ENCODE measurements around the gene TIMM9.
"Not testable (repeated sequence)": the region's sequence is repeated elsewhere in the genome, so short reads cannot be mapped to it uniquely, and the experiment has no call there.

Gene TIMM9, protein sequence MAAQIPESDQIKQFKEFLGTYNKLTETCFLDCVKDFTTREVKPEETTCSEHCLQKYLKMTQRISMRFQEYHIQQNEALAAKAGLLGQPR

DNA sequence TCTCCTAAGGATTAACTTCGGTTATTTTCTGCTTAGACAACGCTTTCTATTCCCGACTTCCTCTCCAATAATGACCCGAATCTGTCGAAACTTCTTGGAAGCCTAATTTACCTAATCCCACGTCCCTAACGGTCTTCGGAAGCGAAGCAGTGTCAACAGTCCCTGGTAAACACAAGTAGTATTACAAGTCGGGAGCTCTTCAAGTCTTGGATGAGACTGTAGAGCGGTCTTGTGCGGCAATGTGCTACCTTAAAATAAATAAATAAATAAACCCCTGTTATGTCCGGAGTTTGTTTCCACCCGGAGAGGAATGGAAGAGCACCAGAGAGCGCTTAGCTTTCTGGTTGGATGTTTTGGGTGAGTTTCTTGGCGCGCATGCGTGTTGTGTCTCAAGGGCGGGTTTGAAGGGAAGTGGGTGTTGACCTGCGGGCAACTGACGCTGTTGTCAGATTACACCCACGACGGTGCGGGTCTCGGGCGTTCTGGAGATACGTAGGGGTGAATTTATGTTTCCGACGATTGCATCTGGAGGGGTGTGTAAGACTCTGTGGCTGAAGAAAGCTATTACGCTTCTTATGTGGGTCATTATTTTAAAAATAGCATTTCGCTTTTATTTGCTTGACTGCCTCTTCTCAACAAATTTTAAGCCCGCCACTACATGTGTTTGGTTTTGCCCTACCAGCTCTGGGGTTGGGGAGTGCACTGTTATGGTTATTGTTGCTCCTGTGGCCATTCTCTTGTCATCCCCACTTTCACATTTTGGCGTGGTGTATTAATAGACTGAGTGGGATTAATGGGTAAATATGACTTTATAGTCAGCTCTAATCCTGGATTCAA lies at the start of gene TIMM9, which contains the start of gene KIAA0586:
Gene TIMM9 (minus strand): TSS at position 251 of the 837 bp plus-strand sequence. CDS start 15,586 bp downstream, outside the sequence.
Gene KIAA0586 (plus strand): TSS at position 439 of the 837 bp plus-strand sequence. CDS start 546 bp downstream, outside the sequence.
- DNase-seq (ENCODE audit: low read depth in 4 of 4, low spot score in 1 of 4), result peak; percentile 84 to 93 (median 89)

DNA sequence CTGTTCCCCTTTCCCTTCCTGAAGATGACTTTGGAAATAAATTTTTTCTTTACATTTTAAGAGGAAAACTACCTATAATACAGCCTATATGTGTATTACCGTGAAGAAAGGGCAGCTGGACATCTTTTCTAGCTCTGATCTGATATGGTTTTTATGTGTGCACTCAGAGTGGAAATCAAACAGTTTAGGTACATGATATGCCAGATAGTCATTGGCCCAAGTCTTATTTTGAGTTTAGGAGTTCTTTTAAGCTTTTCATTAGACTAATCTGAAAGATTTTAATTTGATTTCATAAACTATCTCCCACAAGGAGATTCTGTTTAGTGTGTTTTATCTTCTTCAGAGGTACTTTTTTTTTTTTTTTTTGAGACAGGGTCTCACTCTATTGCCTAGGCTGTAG lies 49.0 kb upstream of the TIMM9 start:
- DNase-seq (ENCODE audit: low read depth in 4 of 4, low spot score in 1 of 4), result no peak

DNA sequence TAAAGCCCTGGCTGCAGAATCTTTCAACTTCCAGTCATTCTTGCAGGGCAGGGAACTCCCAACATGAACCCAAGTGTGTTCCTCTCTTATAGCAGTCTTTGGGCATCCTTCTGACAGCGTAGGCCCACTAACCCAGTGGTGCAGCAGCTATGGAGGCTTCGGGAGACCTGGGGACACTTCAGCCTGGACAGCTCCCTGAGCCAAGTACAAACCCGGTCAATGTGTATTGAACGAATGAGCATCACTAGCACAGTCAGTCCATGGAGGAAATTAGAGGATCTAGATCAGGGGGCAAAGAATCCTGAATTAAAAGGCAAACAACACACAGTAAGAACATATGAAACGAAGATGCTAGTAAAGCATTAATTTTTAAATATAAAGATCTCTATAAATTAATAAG lies 42.0 kb upstream of the TIMM9 start:
- no peak for DNase-seq (ENCODE audit: low read depth in 4 of 4, low spot score in 1 of 4)

DNA sequence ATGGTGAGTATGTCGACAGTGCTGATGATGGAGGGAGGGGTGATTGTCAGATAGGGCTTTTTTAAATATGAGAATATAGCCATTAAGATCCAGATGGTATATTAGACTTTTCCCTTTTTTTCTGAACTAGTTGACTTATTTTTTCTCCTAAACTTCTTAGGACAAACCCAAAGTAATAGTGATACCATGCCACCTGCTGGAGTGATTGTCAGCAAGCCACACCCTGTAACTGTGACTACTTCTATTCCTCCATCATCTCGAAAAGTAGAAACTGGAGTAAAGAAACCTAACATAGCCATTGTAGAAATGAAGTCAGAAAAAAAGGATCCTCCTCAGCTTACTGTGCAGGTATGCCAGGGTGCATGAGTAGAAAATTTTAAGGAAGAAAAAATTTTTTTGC lies 40.2 kb upstream of the TIMM9 start:
- DNase-seq (ENCODE audit: low read depth in 4 of 4, low spot score in 1 of 4), result no peak

DNA sequence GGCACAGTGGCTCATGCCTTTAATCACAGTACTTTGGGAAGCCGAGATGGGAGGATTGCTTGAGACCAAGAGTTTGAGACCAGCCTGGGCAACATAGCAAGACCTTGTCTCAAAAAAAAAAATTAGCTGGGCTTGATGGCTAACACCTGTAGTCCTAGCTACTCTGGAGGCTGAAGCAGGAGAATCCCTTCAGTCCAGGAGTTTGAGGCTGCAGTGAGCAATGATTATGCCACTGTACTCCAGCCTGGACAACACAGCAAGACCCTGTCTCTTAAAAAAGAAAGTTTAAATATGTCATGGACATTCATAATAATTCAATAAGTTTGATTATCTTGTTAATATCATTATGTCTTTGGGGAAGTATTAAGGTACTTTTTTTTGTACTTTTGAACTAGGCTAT lies 39.1 kb upstream of the TIMM9 start:
- no peak for DNase-seq (ENCODE audit: low read depth in 4 of 4, low spot score in 1 of 4)

DNA sequence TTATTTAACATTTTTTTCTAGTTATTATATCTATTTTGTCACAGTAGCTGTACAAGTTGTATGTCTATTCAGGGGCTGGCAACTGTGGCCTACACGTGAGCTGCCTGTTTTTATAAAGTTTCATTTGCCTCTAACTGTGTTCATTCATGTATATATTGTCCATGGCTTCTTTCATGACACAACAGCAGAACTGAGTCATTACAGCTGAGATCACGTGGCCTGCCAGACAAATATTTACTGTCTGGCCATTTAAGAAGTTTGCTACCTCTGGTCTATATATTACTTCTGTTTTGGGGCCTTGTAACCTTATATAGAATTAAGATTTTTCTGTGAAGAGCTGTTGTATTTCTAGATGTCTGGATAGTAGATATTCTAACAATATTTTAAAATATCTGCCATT lies 38.1 kb upstream of the TIMM9 start:
- no peak for DNase-seq (ENCODE audit: low read depth in 4 of 4, low spot score in 1 of 4)

DNA sequence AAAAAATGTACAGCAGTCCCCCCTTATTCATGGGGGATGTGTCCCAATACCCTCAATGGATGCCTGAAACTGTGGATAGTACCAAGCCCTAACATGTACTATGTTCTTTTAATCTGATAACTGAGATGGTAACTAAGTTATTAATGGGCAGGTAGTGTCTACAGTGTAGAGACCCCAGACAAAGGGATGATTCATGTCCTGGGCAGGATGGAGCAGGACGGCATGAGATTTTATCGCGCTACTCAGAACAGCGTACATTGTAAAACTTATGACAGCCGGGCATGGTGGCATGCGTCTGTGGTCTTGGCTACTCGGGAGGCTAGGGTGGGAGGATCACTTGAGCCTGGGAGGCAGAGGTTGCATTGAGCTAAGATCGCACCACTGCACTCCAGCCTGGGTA lies 37.3 kb upstream of the TIMM9 start:
- DNase-seq (ENCODE audit: low read depth in 4 of 4, low spot score in 1 of 4), result no peak

DNA sequence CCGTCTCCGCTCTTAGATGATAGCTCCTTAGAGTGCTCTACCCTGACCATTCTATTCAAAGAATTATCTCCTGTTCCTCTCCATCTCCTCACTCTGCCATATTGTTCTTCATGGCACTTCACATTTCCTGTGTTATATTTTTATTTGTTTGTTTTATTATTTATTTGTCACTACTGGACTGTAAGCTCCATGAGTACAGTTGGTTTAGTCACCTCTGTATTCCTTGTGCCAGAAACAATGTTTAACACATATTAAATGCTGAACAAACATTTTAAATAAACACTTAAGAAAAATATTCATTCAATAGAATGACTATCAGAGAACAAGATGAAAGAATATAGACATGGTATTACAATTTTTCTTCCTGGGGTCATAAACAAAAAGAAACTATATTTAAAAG lies 35.8 kb upstream of the TIMM9 start:
- DNase-seq (ENCODE audit: low read depth in 4 of 4, low spot score in 1 of 4), result no peak

DNA sequence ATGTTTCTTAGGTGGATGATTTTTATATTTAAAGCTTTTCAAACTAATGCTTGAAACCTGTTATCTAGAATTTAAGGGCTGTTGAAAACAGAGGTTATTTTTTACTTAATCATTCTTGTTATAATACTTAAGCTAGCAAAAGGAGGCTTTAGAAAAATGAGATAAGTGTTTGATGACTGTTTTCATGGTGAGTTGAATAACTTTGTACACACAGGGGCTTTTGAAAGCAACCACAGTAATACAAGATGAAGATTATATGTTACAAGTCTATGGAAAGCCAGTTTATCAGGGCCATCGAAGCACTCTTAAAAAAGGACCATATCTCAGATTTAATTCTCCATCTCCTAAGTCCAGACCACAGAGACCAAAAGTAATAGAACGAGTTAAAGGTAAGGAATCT lies 33.4 kb upstream of the TIMM9 start:
- no peak for DNase-seq (ENCODE audit: low read depth in 4 of 4, low spot score in 1 of 4)

DNA sequence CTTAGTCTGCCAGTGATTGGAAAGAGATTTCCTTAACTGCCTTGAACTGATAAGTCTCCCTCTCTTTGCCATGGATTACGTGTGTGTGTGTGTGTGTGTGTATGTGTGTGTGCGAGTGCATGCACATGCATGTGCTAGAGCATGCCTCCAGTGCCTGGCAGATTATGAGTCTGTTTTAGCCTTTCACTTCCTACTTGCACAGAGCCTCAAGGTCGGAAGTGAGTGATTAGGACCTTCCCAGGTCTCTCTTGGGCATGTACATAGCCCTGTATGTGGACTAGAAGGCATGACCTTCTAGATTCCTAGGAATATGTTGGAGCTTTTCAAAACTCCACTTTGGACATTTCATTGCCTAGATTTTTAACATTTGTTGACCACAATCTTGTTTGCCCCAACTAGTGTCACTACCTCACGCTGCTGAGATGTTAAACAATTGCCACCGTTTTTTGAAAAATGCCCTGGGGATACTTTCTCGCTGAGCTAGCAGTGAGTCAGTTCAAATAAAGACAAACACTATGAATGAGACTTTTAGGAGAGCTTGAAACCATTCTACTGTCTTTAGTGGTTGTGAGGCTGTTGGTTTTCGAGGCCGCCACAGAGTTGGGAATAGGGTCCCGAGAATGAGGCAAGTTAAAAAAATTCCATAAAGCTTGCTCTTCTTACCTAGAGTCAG lies 28.4 kb upstream of the TIMM9 start:
- DNase-seq (ENCODE audit: low read depth in 4 of 4, low spot score in 1 of 4), result no peak

DNA sequence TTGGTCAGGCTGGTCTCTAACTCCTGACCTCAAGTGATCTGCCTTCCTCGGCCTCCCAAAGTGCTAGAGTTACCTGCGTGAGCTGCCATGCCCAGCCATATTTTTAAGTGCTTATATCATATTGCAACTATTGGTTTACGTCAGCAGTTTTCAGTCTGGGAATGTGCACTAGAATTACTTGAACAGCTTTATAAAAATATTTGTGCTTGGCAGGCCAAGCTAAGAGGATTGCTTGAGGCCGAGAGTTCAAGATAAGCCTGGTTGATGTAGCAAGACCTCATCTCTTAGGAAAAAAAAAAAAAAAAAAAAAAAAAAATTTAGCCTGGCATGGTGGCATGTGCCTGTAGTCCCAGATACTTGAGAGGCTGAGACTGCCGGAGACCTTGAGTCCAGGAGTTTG lies 17.3 kb upstream of the TIMM9 start:
- DNase-seq (ENCODE audit: low read depth in 4 of 4, low spot score in 1 of 4), result no peak

DNA sequence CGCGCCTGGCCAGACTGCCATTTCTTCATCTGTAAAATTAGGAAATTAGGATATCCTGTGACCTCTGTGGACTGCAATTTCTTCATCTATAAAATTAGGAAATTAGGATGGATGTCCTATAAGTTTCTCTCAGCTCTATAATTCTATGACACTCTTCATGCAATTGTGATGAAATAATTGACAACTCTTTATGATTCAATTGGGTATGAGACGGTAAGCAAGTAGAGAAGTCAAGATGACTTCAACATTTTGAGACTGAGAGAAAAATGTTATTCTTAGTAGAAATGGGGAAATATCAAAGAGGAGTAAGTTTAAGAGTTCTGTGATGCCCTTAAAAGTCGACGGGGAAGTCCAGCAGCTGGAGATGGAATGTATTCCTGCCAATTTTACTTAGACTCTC lies 12.1 kb upstream of the TIMM9 start:
- no peak for DNase-seq (ENCODE audit: low read depth in 4 of 4, low spot score in 1 of 4)

DNA sequence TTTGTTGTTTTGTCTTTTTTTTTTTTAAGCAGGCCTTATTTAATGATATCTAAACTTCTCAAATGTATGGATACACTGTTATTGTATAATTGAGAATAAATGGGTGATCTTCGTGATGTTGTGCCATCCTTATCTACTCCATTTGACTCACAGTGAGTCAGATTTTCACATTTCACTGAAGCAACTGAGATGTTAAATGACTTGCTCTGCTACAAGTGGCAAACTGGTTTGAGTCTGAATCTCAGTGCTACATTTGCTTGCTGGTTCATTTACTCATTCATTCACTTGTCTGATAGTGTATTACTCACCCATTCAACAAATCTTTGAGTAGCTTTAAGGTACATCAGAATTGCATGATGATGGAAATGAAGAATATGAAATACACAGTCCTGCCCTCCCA lies 2.8 kb upstream of the TIMM9 start:
- DNase-seq (ENCODE audit: low read depth in 4 of 4, low spot score in 1 of 4), result no peak

DNA sequence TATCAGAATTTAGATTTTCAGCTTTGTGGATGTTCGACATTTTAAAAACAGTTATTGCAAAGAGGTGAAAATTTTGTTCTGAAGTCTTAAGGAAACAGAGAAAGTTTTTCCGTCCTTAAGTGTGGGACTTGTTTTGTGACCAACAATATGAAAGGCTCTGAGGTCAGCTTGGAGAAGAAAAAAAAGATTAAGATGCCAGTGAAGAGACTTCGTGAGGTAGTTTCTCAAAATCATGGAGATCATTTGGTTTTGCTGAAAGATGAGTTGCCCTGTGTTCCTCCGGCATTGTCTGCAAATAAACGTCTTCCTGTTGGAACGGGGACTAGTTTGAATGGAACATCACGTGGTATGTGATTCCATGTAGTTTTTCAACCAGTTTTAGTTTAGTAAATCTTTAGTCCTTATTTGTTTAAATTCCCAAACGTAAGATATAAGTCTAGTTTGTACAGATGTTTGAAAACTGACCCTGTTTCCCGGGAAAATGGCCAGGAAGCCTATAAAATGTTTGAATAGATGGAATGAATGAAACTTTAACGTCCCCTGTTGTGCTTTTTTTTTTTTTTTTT lies 870 bp upstream of the TIMM9 start:
- no peak for DNase-seq (ENCODE audit: low read depth in 4 of 4, low spot score in 1 of 4)

DNA sequence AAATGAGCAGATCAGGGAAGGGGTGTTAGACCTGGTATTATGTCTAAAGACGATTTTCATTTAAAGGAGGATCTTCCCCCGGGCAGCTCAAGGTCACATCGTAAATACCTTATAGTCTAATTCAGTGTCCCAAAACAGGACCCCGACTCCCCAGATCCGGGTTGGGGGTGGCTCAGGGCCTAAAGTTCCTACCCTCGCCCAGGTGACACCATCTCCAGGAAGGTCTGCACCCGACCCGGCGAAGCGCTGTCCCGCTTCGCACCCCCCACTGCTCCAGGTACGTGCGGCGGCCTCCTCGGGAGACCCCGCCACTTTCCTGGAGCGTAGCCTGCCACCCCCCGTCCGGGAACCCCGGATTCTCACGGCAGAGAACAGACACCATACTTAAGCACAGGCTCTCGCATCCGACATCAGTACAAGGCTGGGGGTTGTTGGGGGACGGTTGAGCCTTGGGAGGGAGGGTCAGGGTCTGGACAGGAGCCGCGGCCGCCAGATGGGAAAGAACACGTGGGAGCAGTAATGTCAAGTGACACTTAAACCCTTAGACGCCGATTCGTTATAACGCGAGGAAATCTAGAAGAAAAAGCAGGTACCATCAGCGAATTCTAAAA lies 556 bp downstream of the TIMM9 start:
- DNase-seq (ENCODE audit: low read depth in 4 of 4, low spot score in 1 of 4), result peak; percentile 18 to 36 (median 24)

DNA sequence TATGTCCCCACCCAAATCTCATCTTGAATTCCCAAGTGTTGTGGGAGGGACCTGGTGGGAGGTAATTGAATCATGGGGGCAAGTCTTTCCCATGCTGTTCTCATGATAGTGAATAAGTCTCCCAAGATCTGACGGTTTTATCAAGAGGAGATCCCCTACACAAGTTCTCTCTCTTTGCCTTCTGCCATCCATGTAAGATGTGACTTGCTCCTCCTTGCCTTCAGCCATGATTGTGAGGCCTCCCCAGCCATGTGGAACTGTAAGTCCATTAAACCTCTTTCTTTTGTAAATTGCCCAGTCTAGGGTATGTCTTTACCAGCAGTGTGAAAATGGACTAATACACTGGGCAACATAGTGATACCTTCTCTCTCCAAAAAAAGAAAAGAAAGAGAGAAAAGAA lies 10.4 kb downstream of the TIMM9 start:
- DNase-seq (ENCODE audit: low read depth in 4 of 4, low spot score in 1 of 4), result not testable (repeated sequence)

DNA sequence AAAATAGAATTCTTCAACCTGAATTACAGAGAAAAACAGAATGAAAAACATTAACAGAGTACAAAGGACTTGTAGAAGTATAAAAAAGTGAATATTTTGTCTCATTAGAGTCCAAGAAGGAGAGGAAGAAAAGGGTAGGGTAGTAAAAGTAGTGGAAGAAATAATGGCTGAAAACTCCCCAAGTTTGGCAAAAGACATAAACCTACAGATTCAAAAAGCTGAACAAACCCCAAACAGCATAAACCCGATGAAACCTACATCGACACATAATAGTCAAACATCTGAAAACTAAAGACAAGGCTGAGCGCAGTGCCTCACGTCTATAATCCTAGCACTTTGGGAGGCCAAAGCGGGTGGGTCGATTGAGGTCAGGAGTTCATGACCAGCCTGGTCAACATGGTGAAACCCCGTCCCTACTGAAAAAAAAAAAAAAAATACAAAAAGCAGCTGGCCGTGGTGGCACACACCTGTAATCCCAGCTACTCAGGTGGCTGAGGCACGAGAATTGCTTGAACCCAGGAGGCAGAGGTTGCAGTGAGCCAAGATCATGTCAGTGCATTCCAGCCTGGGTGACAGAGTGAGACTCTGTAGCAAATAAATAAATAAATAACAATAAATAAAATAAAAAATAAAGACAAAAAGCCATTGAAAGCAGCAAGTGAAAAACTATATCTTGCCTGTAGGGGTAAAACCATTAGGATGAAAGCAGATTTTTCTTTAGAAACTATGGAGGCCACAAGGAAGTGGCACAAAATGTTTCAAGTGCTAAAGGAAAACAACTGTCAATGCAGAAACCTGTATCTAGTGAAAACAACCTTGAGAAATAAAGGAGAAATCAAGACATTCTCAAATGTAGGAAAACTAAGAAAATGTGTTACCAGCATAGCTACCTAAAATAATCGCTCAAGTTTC lies 11.4 kb downstream of the TIMM9 start:
- DNase-seq (ENCODE audit: low read depth in 4 of 4, low spot score in 1 of 4), result no peak

DNA sequence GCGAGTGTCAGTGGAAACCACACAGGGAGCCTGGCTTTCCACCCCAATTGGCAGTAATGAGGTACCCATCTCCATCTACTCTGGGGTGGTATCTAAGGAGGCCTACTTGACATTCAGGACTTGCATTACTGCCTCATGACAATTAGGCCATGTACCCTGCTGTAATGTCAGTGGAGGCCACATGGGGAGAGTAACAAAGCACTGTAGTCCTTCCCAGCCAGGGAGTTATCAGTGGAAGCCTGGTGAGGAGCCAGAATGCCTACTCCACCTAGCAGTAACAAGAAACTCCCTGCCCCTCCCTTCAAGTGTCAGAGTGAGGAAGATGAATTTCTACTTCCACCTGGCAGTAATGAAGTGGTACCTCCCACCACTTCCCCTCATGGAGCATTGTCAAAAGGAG lies 12.5 kb downstream of the TIMM9 start:
- no peak for DNase-seq (ENCODE audit: low read depth in 4 of 4, low spot score in 1 of 4)

DNA sequence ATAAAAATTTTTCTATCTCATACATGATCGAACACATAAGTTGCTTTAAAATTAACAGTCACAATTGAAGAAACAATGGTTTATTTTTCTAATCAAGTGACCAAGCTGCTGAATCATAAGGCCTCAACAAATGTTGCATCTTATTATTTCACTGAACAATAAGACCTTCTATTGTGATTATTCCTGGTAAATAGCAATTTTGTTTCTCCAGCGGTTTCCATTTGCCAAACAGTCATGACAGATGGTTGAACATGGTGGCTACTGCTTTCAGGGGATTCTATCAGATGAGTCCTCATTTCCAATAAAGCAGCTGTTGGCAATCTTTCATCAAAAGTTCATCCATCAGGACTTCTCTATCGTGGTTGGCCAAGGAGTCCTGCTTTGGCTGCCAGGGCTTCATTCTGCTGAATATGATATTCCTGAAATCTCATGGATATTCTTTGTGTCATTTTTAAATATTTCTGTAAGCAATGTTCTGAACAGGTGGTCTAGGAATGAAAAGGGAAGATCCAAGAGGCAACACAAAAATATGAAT lies 18.6 kb downstream of the TIMM9 start:
- no peak for DNase-seq (ENCODE audit: low read depth in 4 of 4, low spot score in 1 of 4)

DNA sequence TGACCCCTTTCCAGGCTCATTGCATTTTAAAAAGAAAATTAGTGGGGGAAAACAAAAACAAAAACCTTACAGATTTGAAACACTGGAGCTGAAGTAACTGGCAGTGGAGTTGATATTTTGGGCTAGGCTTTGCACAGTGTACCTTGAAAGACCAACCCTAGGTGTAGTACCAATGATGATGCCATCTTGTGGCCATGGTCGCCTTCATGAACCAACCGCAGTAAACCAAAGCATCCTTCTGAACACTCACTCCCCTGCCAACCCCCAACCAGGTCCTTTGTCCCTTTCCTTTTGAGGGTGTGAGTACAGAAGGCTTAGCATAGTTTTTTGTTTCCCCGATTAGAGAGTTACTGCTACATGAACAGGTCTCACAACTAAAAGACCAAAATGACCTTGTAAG lies 25.7 kb downstream of the TIMM9 start:
- DNase-seq (ENCODE audit: low read depth in 4 of 4, low spot score in 1 of 4), result no peak
